ENCODE data around the gene TMEM95.
"Not testable (repeated sequence)": the region's sequence is repeated elsewhere in the genome, so short reads cannot be mapped to it uniquely, and the experiment has no call there.

Gene TMEM95

GRCh38 chr17:7367918-7368598 lies 13.1 kb downstream of the TMEM95 start:
- Histone ChIP-seq H3K27ac (no peak overlapping the region), H3K27me3 (peaks cover 0 to 18% of the 10 kb centered on the region in 2 donors), H3K36me3 (no peaks in the 10 kb centered on the region), H3K9me3 (no peaks in the 10 kb centered on the region), H3K4me1 (no peaks in the 10 kb centered on the region), H3K4me3 (no peak overlapping the region)
- no peak for TF ChIP-seq CTCF (IDR thresholded peaks at IDR 0.05)
- no peak for DNase-seq
- intact Hi-C loops (cut with DNase I; ENCODE audit: low total_unique reads), result no loop called here

DNA sequence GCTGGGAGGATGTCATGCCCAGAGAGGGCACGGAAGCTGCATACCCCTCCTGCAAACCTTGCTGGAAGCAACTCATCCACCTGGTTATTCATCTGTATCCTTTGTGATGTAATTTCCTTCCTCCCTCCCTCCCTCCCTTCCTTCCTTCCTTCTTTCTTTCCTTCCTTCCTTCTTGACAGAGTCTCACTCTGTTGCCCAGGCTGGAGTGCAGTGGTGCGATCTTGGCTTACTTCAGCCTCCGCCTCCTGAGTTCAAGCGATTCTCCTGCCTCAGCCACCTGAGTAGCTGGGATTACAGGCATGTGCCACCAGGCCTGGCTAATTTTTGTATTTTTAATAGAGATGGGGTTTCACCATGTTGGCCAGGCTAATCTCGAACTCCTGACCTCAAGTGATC lies 13.6 kb downstream of the TMEM95 start:
- intact Hi-C loops (cut with DNase I; ENCODE audit: low total_unique reads); H3K4me3 ChIP-seq; H3K9me3 ChIP-seq; DNase-seq; H3K4me1 ChIP-seq; H3K36me3 ChIP-seq; H3K27ac ChIP-seq: not testable (repeated sequence)
- H3K27me3 ChIP-seq, result peaks cover 0 to 20% of the 10 kb centered on the region in 2 donors

DNA sequence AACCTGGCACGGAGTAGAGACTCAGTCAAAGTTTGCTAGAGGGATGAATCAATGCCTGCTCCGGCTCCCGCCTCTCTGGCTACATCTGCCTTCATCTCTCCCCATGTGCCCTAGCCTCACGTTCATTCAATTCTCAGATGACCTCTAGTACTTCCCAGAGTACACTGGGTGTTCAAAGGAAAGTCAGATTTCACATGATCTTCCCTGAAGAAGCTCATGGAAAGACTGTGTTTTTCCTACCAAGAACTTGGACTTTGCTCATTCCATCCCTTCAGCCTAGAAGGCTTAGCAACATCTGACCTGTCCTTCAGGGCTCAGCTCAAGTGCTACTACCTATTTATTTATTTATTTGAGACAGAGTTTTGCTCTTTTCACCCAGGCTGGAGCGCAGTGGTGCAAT lies 14.9 kb downstream of the TMEM95 start:
- Histone ChIP-seq H3K9me3 (no peaks in the 10 kb centered on the region), H3K4me1 (no peaks in the 10 kb centered on the region), H3K27ac (no peak overlapping the region), H3K36me3 (no peaks in the 10 kb centered on the region), H3K27me3 (peaks cover 0 to 24% of the 10 kb centered on the region in 2 donors), H3K4me3 (no peak overlapping the region)
- no peak for DNase-seq
- intact Hi-C loops (cut with DNase I; ENCODE audit: low total_unique reads), result no loop called here
- TF ChIP-seq CTCF (IDR thresholded peaks at IDR 0.05), result no peak

- no peak for DNase-seq
- H3K36me3 ChIP-seq, result no peaks in the 10 kb centered on the region
- H3K4me3 ChIP-seq, result no peak overlapping the region
- no peak for TF ChIP-seq CTCF (IDR thresholded peaks at IDR 0.05)
- intact Hi-C loops (cut with DNase I; ENCODE audit: low total_unique reads), result no loop called here
- H3K27ac ChIP-seq, result no peak overlapping the region
- H3K27me3 ChIP-seq, result peaks cover 0 to 28% of the 10 kb centered on the region in 2 donors
- H3K4me1 ChIP-seq, result no peaks in the 10 kb centered on the region
- H3K9me3 ChIP-seq, result no peaks in the 10 kb centered on the region
Measured at GRCh38 chr17:7370853-7371252, 15.9 kb downstream of the TMEM95 start.

DNA sequence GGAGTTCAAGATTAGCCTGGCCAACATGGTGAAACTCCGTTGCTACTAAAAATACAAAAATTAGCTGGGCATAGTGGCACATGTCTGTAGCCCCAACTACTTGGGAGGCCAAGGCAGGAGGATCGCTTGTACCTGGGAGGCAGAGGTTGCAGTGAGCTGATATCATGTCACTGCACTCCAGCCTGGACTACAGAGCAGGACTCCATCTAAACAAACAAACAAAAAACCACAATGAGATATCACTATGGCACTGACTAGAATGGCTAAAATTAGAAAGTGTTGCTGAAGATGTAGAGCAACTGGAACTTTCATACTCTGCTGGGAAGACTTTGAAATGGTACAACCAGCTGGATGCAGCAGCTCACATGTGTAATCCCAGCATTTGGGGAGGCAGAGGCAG lies 19.4 kb downstream of the TMEM95 start:
- no peak overlapping the region for H3K4me3 ChIP-seq
- H3K9me3 ChIP-seq, result no peaks in the 10 kb centered on the region
- DNase-seq, result no peak
- H3K27me3 ChIP-seq, result peaks cover 0 to 38% of the 10 kb centered on the region in 2 donors
- intact Hi-C loops (cut with DNase I; ENCODE audit: low total_unique reads), result no loop called here
- TF ChIP-seq CTCF (IDR thresholded peaks at IDR 0.05), result no peak
- no peaks in the 10 kb centered on the region for H3K4me1 ChIP-seq
- H3K36me3 ChIP-seq, result no peaks in the 10 kb centered on the region
- H3K27ac ChIP-seq, result no peak overlapping the region

GRCh38 chr17:7379134-7379533 lies 24.2 kb downstream of the TMEM95 start:
- TF ChIP-seq CTCF (IDR thresholded peaks at IDR 0.05), result no peak
- Histone ChIP-seq H3K27ac (no peak overlapping the region), H3K36me3 (peaks cover 0 to 6% (median 0%) of the 10 kb centered on the region in 3 donors), H3K27me3 (peaks cover 0 to 58% of the 10 kb centered on the region in 2 donors), H3K4me3 (no peak overlapping the region), H3K4me1 (peaks cover 0 to 34% (median 22%) of the 10 kb centered on the region in 4 donors), H3K9me3 (no peaks in the 10 kb centered on the region)
- intact Hi-C loops (cut with DNase I; ENCODE audit: low total_unique reads), result no loop called here
- DNase-seq, result no peak

Measured in tibial artery (tissue), 4 donors.